Measurements from ENCODE around the gene SLC4A1. TPM values are rescaled to one million over a fixed set of nuclear protein-coding genes. Genes with fewer than 3 reads are reported as not detected.
A peak's percentile ranks its signal among the peaks of the same experiment; 100 is the strongest.

SLC4A1 gene
- total and polyA plus RNA-seq, 10 donors, result 0.04 to 315 (median 10.3) TPM

- WGBS, 5 donors, result 34 to 48% (median 47%) methylated on average over 10 to 11 of the region's 11 CpGs
- DNase-seq, result no peak
- TF ChIP-seq, protein P1, sequence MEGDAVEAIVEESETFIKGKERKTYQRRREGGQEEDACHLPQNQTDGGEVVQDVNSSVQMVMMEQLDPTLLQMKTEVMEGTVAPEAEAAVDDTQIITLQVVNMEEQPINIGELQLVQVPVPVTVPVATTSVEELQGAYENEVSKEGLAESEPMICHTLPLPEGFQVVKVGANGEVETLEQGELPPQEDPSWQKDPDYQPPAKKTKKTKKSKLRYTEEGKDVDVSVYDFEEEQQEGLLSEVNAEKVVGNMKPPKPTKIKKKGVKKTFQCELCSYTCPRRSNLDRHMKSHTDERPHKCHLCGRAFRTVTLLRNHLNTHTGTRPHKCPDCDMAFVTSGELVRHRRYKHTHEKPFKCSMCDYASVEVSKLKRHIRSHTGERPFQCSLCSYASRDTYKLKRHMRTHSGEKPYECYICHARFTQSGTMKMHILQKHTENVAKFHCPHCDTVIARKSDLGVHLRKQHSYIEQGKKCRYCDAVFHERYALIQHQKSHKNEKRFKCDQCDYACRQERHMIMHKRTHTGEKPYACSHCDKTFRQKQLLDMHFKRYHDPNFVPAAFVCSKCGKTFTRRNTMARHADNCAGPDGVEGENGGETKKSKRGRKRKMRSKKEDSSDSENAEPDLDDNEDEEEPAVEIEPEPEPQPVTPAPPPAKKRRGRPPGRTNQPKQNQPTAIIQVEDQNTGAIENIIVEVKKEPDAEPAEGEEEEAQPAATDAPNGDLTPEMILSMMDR (IDR thresholded peaks at IDR 0.05 in 8 of 11, conservative IDR thresholded peaks at IDR 0.05 in 3 of 11), result no peak
- TF ChIP-seq POLR2AphosphoS5 (IDR thresholded peaks at IDR 0.05) (no peak), POLR2A (IDR thresholded peaks at IDR 0.05) (no peak)
- Histone ChIP-seq H3K27ac (no peak overlapping the region), H3K36me3 (peaks cover 0 to 8% (median 5%) of the 10 kb centered on the region in 6 donors), H3K9me3 (no peaks in the 10 kb centered on the region), H3K27me3 (replicated peaks in 1 of 7) (peaks cover 0 to 75% (median 33%) of the 10 kb centered on the region in 7 donors), H3K4me3 (peak overlapping the region in 3 of 8 donors; percentile 31 to 67 (median 36)), H3K4me1 (peaks cover 4 to 37% (median 19%) of the 10 kb centered on the region in 6 donors)
- intact Hi-C loops (cut with DNase I; ENCODE audit: low total_unique reads), result no loop called here
Observed at GRCh38 chr17:44314524-44314868, 46.6 kb upstream of the SLC4A1 start.

DNA sequence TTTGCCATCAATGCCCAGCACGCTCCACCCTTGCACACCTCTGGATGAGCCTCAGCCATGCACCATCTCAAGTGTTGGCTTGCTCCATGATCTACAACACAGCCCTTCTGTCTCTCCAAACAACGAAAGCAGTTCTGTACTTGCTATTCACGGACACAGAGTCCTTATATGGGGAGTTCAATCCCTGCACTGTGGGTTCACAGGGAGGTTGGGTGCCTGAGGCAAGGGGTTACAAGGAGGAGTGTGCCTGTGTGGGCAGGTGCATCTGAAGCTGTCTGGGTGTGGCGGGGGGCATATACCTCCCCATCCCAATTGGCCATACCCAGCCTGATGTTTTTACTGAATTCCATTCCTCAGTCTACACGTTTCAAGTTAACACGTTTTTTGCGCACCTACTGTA lies 46.1 kb upstream of the SLC4A1 start:
- H3K4me3 ChIP-seq, result no peak overlapping the region
- no peak overlapping the region for H3K27ac ChIP-seq
- no peaks in the 10 kb centered on the region for H3K9me3 ChIP-seq
- intact Hi-C loops (cut with DNase I; ENCODE audit: low total_unique reads), result no loop called here
- TF ChIP-seq POLR2AphosphoS5 (IDR thresholded peaks at IDR 0.05) (no peak), POLR2A (IDR thresholded peaks at IDR 0.05) (no peak)
- TF ChIP-seq, protein P1 (IDR thresholded peaks at IDR 0.05 in 8 of 11, conservative IDR thresholded peaks at IDR 0.05 in 3 of 11), result no peak
- 83 to 92% (median 85%) methylated on average over 7 of the region's 7 CpGs for WGBS, 5 donors
- H3K36me3 ChIP-seq, result peaks cover 0 to 4% (median 2%) of the 10 kb centered on the region in 6 donors
- no peak for DNase-seq
- peaks cover 4 to 42% (median 20%) of the 10 kb centered on the region in 6 donors for H3K4me1 ChIP-seq
- H3K27me3 ChIP-seq (replicated peaks in 1 of 7), result peaks cover 0 to 80% (median 33%) of the 10 kb centered on the region in 7 donors

DNA sequence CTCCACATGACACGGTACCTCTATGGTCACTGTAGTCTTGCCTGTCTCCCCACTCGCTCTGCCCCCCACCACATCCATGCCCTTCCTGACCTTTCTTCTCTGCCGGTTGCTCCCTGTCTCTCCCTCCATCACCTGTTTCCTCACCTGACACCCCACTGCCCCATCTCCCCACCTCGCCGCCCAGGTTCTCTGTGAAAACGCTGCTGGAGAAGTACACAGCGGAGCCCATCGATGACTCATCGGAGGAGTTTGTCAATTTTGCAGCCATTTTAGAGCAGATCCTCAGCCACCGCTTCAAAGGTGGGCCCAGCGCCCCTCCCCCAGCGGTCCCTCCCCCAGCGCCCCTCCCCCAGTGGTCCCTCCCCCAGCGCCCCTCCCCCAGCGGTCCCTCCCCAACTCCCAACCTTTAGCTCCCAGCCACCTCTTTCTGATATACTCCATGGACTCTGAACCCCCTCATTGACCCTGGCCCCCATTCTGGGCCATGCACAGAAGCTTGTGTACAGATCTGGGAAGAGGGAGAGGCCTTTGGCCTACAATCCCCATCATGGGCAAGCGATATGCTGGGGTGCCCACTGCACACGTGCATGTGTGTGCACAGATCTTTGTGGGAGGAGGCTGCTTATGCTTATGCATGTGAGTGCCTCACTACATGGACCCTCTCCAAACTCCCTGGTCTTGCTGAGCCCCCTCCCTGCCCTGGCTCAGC lies 44.6 kb upstream of the SLC4A1 start:
- Histone ChIP-seq H3K27ac (no peak overlapping the region), H3K4me3 (no peak overlapping the region), H3K36me3 (no peaks in the 10 kb centered on the region), H3K9me3 (no peaks in the 10 kb centered on the region), H3K4me1 (peaks cover 18 to 48% (median 35%) of the 10 kb centered on the region in 6 donors), H3K27me3 (replicated peaks in 1 of 7) (peaks cover 0 to 87% (median 40%) of the 10 kb centered on the region in 7 donors)
- DNase-seq, result no peak
- intact Hi-C loops (cut with DNase I; ENCODE audit: low total_unique reads), result no loop called here
- TF ChIP-seq POLR2AphosphoS5 (IDR thresholded peaks at IDR 0.05) (no peak), POLR2A (IDR thresholded peaks at IDR 0.05) (no peak)
- TF ChIP-seq, protein P1 (IDR thresholded peaks at IDR 0.05 in 8 of 11, conservative IDR thresholded peaks at IDR 0.05 in 3 of 11), result no peak
- 70 to 80% (median 73%) methylated on average over 14 to 17 of the region's 17 CpGs for WGBS, 5 donors

DNA sequence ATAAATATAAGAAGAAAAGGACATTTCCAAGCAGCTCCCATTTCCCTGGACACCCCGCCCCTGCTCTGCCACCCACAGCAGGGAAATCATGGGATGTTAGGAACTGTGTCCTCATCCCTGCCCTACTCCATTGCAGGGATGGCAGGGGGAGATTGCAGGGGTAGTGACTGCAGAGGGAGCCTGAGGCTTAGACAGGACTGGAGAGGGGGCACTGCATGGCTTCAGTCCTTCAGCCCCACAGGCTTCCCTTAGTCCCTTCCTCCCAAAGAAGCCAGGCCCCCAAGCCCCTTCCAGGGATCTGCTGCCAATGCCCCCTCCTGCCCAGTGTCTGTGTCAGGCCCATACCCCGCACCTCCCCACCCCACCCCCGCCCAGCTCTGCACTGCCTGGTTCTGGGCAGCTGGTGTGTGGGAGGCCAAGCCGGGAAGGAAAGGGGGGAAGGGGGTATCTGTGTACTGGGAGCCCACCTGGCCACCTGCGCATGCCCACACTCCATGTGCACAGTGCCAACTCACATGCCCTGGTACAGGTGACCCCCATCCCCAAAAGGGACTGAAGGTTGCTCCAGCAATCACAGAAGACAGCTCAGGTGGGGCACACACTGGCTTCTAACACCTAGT lies 43.7 kb upstream of the SLC4A1 start:
- H3K27me3 ChIP-seq (replicated peaks in 1 of 7), result peaks cover 0 to 87% (median 42%) of the 10 kb centered on the region in 7 donors
- no peak for TF ChIP-seq POLR2A (IDR thresholded peaks at IDR 0.05)
- TF ChIP-seq POLR2AphosphoS5 (IDR thresholded peaks at IDR 0.05), result no peak
- TF ChIP-seq, protein P1 (IDR thresholded peaks at IDR 0.05 in 8 of 11, conservative IDR thresholded peaks at IDR 0.05 in 3 of 11), result no peak
- H3K4me3 ChIP-seq, result no peak overlapping the region
- 76 to 90% (median 81%) methylated on average over 1 to 5 of the region's 5 CpGs for WGBS, 5 donors
- DNase-seq, result no peak
- no peak overlapping the region for H3K27ac ChIP-seq
- no peaks in the 10 kb centered on the region for H3K9me3 ChIP-seq
- peaks cover 20 to 51% (median 39%) of the 10 kb centered on the region in 6 donors for H3K4me1 ChIP-seq
- intact Hi-C loops (cut with DNase I; ENCODE audit: low total_unique reads), result no loop called here
- no peaks in the 10 kb centered on the region for H3K36me3 ChIP-seq

Data from spleen (tissue), 11 donors.